ENCODE data around the gene CREB3L1. TPM values are rescaled to one million over a fixed set of nuclear protein-coding genes. Genes with fewer than 3 reads are reported as not detected.
"Not testable (repeated sequence)": the region's sequence is repeated elsewhere in the genome, so short reads cannot be mapped to it uniquely, and the experiment has no call there.

CREB3L1 gene
- total RNA-seq, 2 experiments from 2014 or later: not detected

DNA sequence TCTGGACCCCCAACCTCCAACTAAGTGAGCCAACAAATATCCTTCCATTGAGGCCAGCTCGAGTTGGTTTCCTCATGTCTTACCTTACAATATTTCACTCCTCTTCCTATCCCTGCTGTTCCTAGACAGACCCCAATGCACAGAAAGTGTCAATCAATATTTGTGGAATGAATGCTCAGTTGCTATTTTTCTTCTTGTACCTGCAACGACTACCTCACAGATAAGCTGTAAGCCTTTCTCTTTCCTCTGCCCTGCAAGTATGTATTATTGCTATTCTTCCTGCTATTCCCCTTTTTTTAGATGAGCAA, 26.8 kb upstream of the CREB3L1 start:
- H3K36me3 Mint-ChIP-seq (ENCODE audit: low read depth): no peaks in the 10 kb centered on the region
- no peak overlapping the region for H3K27ac Mint-ChIP-seq
- H3K4me3 Mint-ChIP-seq: no peak overlapping the region
- no peaks in the 10 kb centered on the region for H3K4me1 Mint-ChIP-seq (ENCODE audit: low read depth)
- POLR2A ChIA-PET: interaction anchor here (0.6 kb wide), 1 partner anchor 512 kb away, joined by 3 read pairs; no protein-coding TSS in a partner anchor
- no peaks in the 10 kb centered on the region for H3K9me3 Mint-ChIP-seq (ENCODE audit: insufficient read depth)
- no peak for ATAC-seq
- no peak for DNase-seq
- no peaks in the 10 kb centered on the region for H3K27me3 Mint-ChIP-seq (ENCODE audit: low read depth)
- CTCF ChIA-PET: interaction anchor here (2.0 to 2.8 kb wide), 3 partner anchors 11 to 59 kb away, joined by 9 to 11 read pairs (median 11); no protein-coding TSS in a partner anchor

DNA sequence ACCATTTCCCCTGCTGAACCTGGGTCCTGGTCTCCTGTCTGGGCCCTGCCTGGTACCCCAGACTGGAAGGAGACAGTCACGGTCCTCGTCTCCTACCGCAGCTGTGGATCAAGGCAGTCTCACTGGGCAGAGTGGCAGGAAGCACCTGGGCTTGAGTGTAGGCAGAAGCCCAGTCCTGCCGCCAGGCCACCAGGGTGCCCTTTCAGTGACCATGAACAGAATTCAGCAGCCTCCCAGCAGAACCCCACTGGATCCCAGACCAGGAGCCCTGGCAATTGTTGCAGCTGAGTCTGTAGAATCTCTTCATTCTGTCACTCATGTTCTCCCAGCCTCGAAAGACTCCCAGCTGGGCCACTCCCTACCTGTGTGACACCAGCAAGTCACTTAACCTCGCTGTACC, 25.5 kb upstream of the CREB3L1 start:
- H3K4me3 Mint-ChIP-seq: no peak overlapping the region
- ChIA-PET CTCF (interaction anchor here (2.8 kb wide), 1 partner anchor 56 kb away, joined by 11 read pairs; no protein-coding TSS in a partner anchor), POLR2A (no interaction called here)
- no peak overlapping the region for H3K27ac Mint-ChIP-seq
- ATAC-seq (no peak), DNase-seq (no peak)
- H3K9me3 Mint-ChIP-seq (ENCODE audit: insufficient read depth): no peaks in the 10 kb centered on the region
- peaks cover 2% of the 10 kb centered on the region for H3K27me3 Mint-ChIP-seq (ENCODE audit: low read depth)
- no peaks in the 10 kb centered on the region for H3K4me1 Mint-ChIP-seq (ENCODE audit: low read depth)
- H3K36me3 Mint-ChIP-seq (ENCODE audit: low read depth): no peaks in the 10 kb centered on the region

- Mint-ChIP-seq H3K27me3 (ENCODE audit: low read depth) (peaks cover 2% of the 10 kb centered on the region), H3K27ac (no peak overlapping the region), H3K36me3 (ENCODE audit: low read depth) (no peaks in the 10 kb centered on the region), H3K4me1 (ENCODE audit: low read depth) (no peaks in the 10 kb centered on the region), H3K4me3 (no peak overlapping the region), H3K9me3 (ENCODE audit: insufficient read depth) (no peaks in the 10 kb centered on the region)
- ChIA-PET POLR2A (no interaction called here), CTCF (interaction anchor here (2.8 kb wide), 1 partner anchor 55 kb away, joined by 11 read pairs; no protein-coding TSS in a partner anchor)
- no peak for ATAC-seq
- DNase-seq: no peak
Observed at GRCh38 chr11:46252373-46252914, 25.0 kb upstream of the CREB3L1 start.

DNA sequence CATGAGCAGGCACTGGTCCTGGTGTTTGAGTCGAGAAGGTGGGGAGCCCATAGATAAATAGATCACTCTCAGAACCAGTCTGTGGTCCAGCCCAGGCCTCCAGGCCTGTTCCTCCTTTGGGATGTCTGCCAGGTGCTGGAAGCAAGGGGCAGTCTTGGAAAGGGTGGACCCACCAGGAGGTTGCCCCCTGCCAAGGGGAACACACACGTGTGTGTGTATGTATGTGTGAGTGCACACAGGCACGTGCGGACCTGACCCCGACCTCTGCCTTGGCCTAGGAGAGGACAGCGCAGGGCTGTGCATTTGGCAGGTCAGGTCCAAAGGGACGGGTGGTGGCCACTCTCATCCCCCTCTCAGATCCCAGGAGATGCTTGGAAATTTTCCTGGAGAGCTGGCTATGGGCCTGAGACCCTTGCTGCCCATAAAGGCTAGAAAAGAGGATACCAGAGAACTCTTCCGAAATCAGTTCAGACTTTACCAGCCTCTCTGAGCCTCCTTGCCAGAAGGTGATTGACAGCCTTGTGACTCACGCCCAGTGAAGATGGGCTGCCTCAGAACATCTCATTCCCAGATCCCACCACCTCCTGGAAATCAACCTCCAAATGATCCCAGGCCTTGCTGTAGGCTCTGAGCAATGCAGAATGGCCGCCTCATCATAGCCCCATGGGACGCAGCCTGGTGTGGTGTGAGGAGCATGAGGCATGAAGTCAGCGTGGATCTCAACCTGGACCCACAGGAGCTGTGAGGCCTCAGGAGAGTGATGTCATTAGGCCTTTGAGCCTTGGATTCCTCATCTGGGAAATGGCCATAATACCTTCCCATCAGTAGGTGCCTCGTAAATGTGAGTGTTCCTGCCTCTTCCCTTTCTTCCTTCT, 24.0 kb upstream of the CREB3L1 start:
- Mint-ChIP-seq H3K9me3 (ENCODE audit: insufficient read depth) (no peaks in the 10 kb centered on the region), H3K4me1 (ENCODE audit: low read depth) (no peaks in the 10 kb centered on the region), H3K36me3 (ENCODE audit: low read depth) (no peaks in the 10 kb centered on the region), H3K4me3 (no peak overlapping the region), H3K27ac (no peak overlapping the region), H3K27me3 (ENCODE audit: low read depth) (peaks cover 2% of the 10 kb centered on the region)
- CTCF ChIA-PET: no interaction called here
- DNase-seq: no peak
- POLR2A ChIA-PET: no interaction called here
- no peak for ATAC-seq

DNA sequence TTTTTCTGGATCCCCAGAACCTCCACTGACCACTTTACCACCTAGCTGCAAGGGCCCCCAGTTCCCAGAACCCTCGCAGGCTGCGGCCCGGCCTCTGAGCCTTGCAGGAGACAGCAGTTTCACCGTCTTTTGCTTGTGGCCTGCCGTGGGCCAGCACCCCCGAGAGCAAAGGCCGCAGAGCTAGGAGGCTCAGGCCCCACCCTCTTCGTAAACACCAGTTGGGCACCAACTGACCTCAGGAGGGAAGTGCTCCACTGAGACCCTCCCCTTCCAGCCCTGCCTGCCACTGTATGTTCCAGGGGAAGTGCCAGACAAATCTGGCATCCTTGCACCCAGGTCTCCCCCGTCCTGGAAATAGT, 23.4 kb upstream of the CREB3L1 start:
- Mint-ChIP-seq H3K27me3 (ENCODE audit: low read depth) (peaks cover 2% of the 10 kb centered on the region), H3K4me3 (no peak overlapping the region), H3K9me3 (ENCODE audit: insufficient read depth) (no peaks in the 10 kb centered on the region), H3K4me1 (ENCODE audit: low read depth) (no peaks in the 10 kb centered on the region), H3K27ac (no peak overlapping the region), H3K36me3 (ENCODE audit: low read depth) (no peaks in the 10 kb centered on the region)
- ATAC-seq: no peak
- DNase-seq: no peak
- ChIA-PET POLR2A (no interaction called here), CTCF (interaction anchor here (0.9 kb wide), 1 partner anchor 15 kb away, joined by 3 read pairs; no protein-coding TSS in a partner anchor)

DNA sequence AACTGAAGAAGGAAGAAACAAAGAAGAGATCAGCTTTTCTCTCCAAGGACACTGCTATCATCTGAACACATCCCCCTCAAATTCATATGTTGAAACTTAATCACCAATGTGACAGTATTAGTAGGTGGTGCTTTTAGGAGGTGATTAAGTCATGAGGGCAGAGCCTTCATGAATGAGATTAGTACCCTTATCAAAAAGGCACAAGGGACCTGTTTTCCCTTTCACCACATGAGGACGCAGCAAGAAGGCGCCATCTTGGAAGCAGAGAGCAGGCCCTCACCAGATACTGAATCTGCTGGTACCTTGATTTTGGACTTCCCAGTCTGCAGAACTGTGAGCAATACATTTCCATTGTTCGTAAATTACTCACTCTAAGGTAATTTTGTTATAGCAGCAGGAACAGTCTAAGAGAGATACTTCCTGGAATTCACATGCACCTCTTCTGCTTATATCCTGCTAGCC, 20.9 kb upstream of the CREB3L1 start:
- DNase-seq (no peak), ATAC-seq (no peak)
- Mint-ChIP-seq H3K4me1 (ENCODE audit: low read depth) (no peaks in the 10 kb centered on the region), H3K9me3 (ENCODE audit: insufficient read depth) (no peaks in the 10 kb centered on the region), H3K4me3 (no peak overlapping the region), H3K27ac (no peak overlapping the region), H3K27me3 (ENCODE audit: low read depth) (peaks cover 2% of the 10 kb centered on the region), H3K36me3 (ENCODE audit: low read depth) (no peaks in the 10 kb centered on the region)
- ChIA-PET CTCF (interaction anchor here (0.8 to 1.2 kb wide), 2 partner anchors 51 to 59 kb away, joined by 4 read pairs; no protein-coding TSS in a partner anchor), POLR2A (no interaction called here)

DNA sequence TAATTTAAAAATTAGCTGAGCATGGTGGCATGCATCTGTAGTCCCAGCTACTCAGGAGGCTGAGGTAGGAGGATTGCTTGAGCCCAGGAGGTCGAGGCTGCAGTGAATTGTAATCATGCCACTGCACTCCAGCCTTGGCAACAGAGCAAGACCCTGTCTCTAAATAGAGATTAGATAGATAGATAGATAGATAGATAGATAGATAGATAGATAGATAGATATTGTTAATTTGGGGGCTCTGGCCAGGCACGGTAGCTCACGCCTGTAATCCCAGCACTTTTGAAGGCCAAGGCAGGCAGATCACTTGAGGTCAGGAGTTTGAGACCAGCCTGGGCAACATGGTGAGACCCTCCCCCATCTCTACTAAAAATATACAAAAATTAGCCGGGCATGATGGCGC, 18.1 kb upstream of the CREB3L1 start:
- ATAC-seq; H3K36me3 Mint-ChIP-seq (ENCODE audit: low read depth); H3K27me3 Mint-ChIP-seq (ENCODE audit: low read depth); H3K4me3 Mint-ChIP-seq; DNase-seq; CTCF ChIA-PET; H3K4me1 Mint-ChIP-seq (ENCODE audit: low read depth); POLR2A ChIA-PET; H3K27ac Mint-ChIP-seq; H3K9me3 Mint-ChIP-seq (ENCODE audit: insufficient read depth): not testable (repeated sequence)

DNA sequence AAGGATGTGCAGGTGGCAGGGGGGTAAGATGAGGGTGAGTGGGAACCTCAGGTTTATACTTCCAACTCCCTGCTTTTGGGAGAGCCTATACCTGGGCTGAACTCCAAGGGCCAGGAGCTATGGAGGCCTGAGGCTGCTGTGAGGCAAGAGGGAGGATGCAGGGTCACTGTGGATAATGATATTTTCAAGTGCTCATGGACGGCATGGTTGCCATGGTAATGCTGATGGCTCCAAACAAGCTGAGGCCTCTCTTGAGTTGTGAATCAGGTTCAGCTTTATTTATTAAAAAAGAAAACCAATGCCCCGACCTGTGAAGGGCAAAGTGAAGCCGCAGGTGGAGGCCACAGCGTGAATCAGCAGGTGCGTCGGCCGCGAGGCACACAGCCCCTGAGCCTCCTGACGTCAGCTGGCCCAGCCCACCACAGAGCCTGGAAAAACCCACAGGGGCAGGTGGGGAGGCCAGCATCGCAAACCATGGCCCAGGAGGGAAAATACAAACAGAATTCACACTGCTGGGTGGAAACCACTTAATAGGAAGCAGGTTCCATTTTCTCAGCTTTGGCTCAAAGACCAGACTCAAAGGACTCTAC, 17.4 kb upstream of the CREB3L1 start:
- no peak overlapping the region for H3K27ac Mint-ChIP-seq
- no peak for DNase-seq
- peaks cover 9% of the 10 kb centered on the region for H3K27me3 Mint-ChIP-seq (ENCODE audit: low read depth)
- no peak overlapping the region for H3K4me3 Mint-ChIP-seq
- no peaks in the 10 kb centered on the region for H3K4me1 Mint-ChIP-seq (ENCODE audit: low read depth)
- no peaks in the 10 kb centered on the region for H3K9me3 Mint-ChIP-seq (ENCODE audit: insufficient read depth)
- H3K36me3 Mint-ChIP-seq (ENCODE audit: low read depth): no peaks in the 10 kb centered on the region
- ChIA-PET POLR2A (no interaction called here), CTCF (no interaction called here)
- no peak for ATAC-seq

DNA sequence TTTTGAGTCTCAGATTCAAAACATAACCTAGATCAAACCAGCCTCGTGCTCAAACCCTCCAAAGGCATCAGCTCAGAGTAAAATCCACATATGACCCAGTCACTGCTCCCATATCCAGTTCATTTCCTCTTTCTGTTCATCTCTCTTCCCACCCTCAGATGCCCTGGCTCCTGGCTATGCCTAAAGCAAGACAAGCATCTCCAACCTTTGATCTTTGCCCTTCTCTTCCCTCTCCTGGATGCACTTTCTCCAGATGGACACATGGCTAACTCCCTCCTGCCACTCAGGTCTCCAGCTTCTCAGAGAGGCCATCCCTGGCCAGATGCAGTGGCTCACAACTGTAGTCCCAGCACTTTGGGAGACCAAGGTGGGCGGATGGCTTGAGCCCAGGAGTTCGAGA, 14.3 kb upstream of the CREB3L1 start:
- ChIA-PET CTCF (no interaction called here), POLR2A (no interaction called here)
- H3K27ac Mint-ChIP-seq: no peak overlapping the region
- ATAC-seq: no peak
- no peaks in the 10 kb centered on the region for H3K4me1 Mint-ChIP-seq (ENCODE audit: low read depth)
- DNase-seq: no peak
- no peaks in the 10 kb centered on the region for H3K9me3 Mint-ChIP-seq (ENCODE audit: insufficient read depth)
- H3K27me3 Mint-ChIP-seq (ENCODE audit: low read depth): peaks cover 6% of the 10 kb centered on the region
- H3K4me3 Mint-ChIP-seq: no peak overlapping the region
- no peaks in the 10 kb centered on the region for H3K36me3 Mint-ChIP-seq (ENCODE audit: low read depth)

GRCh38 chr11:46264030-46264429, 13.4 kb upstream of the CREB3L1 start:
- Mint-ChIP-seq H3K36me3 (ENCODE audit: low read depth) (no peaks in the 10 kb centered on the region), H3K9me3 (ENCODE audit: insufficient read depth) (no peaks in the 10 kb centered on the region), H3K27me3 (ENCODE audit: low read depth) (peaks cover 6% of the 10 kb centered on the region), H3K27ac (no peak overlapping the region), H3K4me3 (no peak overlapping the region), H3K4me1 (ENCODE audit: low read depth) (no peaks in the 10 kb centered on the region)
- no peak for ATAC-seq
- ChIA-PET POLR2A (no interaction called here), CTCF (interaction anchor here (1.1 kb wide), 1 partner anchor 45 kb away, joined by 4 read pairs; no protein-coding TSS in a partner anchor)
- no peak for DNase-seq

DNA sequence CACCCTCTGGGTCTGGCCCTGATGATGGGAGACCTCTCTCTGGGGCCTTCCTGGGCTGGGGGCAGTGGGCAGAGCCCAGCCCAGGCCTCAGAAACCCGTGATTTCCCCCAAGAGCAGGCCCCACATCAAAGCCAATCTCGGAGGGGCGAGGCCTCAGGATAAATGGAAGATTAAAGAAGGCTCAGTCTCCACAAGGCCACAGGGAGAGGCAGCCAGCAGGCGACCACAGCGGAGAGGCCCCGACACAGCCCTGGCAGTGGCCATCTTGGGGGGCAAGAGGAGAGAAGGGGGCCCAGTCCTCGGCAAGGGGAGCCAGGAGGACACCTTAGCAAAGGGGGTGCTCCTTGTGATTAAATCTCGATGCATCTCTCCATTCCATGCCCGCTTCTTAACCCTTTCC, 12.5 kb upstream of the CREB3L1 start:
- ChIA-PET POLR2A (no interaction called here), CTCF (interaction anchor here (1.9 kb wide), 1 partner anchor 27 kb away, joined by 4 read pairs; no protein-coding TSS in a partner anchor)
- Mint-ChIP-seq H3K36me3 (ENCODE audit: low read depth) (no peaks in the 10 kb centered on the region), H3K27ac (no peak overlapping the region), H3K27me3 (ENCODE audit: low read depth) (peaks cover 6% of the 10 kb centered on the region), H3K4me3 (no peak overlapping the region), H3K4me1 (ENCODE audit: low read depth) (no peaks in the 10 kb centered on the region), H3K9me3 (ENCODE audit: insufficient read depth) (no peaks in the 10 kb centered on the region)
- ATAC-seq (no peak), DNase-seq (no peak)

DNA sequence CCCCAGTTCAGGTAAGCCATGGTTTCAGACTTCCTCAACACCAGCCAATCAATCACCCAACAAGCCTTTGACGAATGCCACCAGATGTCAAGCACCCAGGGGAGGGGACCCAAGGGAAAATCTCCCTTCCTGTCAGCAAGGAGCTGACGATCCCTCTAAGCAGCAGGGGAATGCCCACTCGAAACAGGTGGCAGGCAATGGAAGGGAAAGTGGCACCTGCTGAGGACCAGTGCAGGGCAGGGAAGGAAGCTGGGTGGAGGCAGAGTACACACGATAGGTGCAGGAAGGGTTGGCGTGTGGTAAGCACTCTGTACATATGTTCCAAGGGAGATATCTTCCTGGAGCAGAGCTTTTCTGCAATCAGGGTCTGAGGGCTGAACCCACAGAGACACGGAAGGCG, 11.7 kb upstream of the CREB3L1 start:
- Mint-ChIP-seq H3K27ac (no peak overlapping the region), H3K4me3 (no peak overlapping the region), H3K4me1 (ENCODE audit: low read depth) (no peaks in the 10 kb centered on the region), H3K27me3 (ENCODE audit: low read depth) (peaks cover 6% of the 10 kb centered on the region), H3K36me3 (ENCODE audit: low read depth) (no peaks in the 10 kb centered on the region), H3K9me3 (ENCODE audit: insufficient read depth) (no peaks in the 10 kb centered on the region)
- ChIA-PET CTCF (interaction anchor here (1.9 kb wide), 1 partner anchor 27 kb away, joined by 4 read pairs; no protein-coding TSS in a partner anchor), POLR2A (no interaction called here)
- DNase-seq (no peak), ATAC-seq (no peak)
